Measurements from ENCODE around the gene ARID3B.

GRCh38 chr15:74545086-74545485 lies 4.1 kb downstream of the ARID3B start:
- TF ChIP-seq CTCF (IDR thresholded peaks at IDR 0.05; ENCODE audit: insufficient read depth, low read length): no peak
- no peak for TF ChIP-seq GABPA (IDR thresholded peaks at IDR 0.05; ENCODE audit: low read depth)
- no peak for TF ChIP-seq SPI1 (IDR thresholded peaks at IDR 0.05; ENCODE audit: borderline replicate concordance, low read depth)

Measured in HL-60 (cell line).